GM19239 (cell line): ENCODE results near the gene SEPTIN12.
"Not testable (repeated sequence)": the region's sequence is repeated elsewhere in the genome, so short reads cannot be mapped to it uniquely, and the experiment has no call there.

Source experiments
- DNase-seq: peaks from one replicate; pipeline ENCODE4 v3.0.0; 2011; ENCODE audit warnings: low spot score; ENCODE audit not compliant: insufficient read length
- FAIRE-seq: peaks from 2 replicates; lab custom pipeline; 2011; peaks lifted over from hg19 to GRCh38; lab: Jason Lieb, UNC

Gene SEPTIN12

DNA sequence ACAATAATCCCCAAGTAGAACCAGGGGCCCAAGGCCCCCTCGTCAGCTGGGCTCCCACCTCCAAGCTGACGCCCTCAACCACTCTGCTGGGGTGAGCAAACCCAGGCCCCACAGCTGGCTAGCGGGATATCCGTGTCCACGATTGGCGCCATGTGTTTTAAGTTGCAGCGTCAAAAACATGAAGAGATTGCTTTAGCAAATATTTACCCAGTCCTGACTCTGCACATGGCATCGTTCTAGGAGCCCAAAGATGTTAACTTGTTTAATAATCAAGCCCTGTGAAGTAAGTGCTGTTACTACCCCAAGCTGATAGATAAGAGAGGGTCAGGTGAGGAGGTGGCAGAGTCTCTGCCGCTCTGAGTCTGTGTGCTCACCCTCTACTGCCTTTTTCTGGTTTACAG is 344 bp upstream of the SEPTIN12 start:
- FAIRE-seq (no peak), DNase-seq (no peak)

DNA sequence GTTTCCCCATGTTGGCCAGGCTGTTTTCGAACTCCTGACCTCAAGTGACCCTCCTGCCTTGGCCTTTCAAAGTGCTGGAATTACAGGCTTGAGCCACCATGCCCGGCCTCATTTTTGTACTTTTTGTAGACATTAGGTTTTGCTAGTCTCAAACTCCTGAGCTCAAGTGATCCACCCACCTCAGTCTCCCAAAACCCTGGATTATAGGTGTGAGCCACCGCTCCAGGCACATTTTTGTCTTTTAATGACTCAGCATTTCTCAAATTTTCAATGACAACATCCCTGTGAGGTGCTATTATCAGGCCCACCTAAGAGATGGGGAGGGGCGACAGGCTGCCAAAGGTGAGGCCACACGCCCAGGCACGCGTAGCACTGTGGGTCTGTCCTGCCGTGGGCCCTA is 1.1 kb downstream of the SEPTIN12 start:
- no peak for FAIRE-seq
- no peak for DNase-seq

- FAIRE-seq (no peak), DNase-seq (no peak)
These were observed 2.2 kb downstream of the SEPTIN12 start for GRCh38 chr16:4785758-4786433.

GRCh38 chr16:4784444-4784987 is 3.6 kb downstream of the SEPTIN12 start:
- FAIRE-seq, DNase-seq: not testable (repeated sequence)

DNA sequence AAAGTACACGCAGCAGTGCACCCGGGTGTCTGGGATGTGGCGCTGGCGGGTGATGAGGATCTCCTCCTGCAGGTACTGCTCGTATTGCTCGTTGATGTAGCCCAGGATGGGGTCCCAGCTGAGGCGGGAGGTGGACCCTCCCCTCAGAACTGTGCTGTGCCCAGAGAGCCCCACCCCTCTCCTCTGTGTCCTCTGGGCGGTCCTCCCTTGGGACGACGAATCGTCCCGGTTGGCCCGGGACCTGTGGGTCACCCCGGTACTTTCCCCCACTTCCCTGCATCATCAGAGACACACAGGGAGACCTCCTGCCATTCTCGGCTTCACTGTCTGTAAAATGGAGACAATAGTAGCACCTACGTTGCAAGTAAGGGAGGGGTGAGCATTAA is 4.2 kb downstream of the SEPTIN12 start:
- DNase-seq = no peak
- FAIRE-seq = no peak

DNA sequence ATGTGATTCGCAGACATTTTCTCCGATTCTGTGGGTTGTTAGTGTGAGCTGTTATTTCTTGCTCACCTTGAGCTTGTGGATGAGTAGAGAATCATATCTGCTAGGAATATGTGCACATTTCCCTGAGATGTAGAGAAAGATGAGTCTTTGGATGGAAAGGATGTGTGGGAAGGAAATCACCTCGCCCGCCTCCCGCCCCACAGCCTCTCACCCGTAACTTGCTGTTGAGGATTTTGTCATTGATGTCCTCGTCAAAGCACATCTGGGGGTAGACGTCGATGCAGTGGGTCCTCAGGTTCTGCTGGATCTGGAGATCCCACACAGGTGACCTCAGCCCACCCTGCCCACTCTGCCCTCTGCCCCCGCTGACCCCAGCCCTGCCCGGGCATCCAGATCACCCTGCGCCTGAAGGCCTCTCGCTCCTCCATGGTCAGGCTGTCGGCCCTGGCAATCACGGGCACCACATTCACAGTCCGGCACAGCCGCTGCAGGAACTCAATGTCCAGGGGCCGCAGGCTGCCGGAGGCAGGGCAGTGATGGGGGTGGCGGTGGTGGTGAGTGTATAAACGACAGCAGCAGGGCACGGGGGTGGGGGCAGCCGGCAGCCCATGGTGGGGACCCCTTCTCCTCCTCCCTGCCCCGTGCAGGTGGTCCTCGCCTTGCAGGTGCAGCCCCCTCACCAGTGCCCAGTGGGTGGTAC is 4.7 kb downstream of the SEPTIN12 start:
- FAIRE-seq = no peak
- no peak for DNase-seq

- DNase-seq (no peak), FAIRE-seq (no peak)
These were observed 7.9 kb downstream of the SEPTIN12 start for GRCh38 chr16:4780235-4780634.

DNA sequence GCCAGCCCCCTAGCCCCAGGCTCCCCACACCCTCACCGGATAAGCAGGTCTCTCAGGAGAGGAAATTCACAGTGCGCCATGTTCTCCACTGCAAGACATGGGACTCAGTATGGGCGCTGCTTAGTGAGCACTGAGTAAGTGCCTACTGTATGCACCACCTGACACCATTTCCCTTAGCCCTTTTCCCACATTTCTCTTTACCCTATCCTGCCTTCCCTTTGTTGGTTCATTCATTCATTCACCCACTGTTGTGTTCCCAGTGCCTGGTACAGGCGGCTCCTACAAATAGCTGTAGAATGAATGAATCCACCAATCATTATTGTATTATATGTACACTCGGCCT is 10.1 kb downstream of the SEPTIN12 start:
- no peak for FAIRE-seq
- DNase-seq = no peak

GRCh38 chr16:4777339-4778049 is 10.7 kb downstream of the SEPTIN12 start:
- DNase-seq = no peak
- no peak for FAIRE-seq

DNA sequence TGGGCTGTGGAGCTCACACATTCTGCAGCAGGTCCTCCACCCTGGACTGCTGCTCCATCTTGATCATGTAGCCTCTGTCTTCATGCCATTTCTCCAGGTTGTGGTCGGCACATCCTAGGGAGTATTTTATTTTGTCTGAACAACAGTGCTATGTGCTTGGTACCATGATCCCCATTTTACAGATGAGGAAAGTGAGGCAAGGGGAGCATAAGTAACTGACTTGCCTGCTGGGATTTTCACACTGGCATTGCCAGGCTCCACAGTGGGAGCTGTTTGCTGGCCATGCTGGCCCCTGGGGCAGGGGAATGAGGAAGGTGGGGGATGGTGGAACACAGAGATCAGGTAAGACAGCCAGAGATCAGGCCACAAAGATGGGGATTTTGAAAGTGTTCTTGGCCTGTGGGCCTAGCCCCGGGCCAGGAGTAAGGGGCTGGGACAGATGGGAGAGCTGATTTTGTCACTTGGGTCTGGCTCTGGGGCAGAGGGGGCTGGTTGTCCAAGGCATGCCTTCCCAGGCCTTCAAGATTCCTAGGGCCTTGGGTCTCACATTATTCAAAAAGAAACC is 11.9 kb downstream of the SEPTIN12 start:
- FAIRE-seq = no peak
- no peak for DNase-seq

DNA sequence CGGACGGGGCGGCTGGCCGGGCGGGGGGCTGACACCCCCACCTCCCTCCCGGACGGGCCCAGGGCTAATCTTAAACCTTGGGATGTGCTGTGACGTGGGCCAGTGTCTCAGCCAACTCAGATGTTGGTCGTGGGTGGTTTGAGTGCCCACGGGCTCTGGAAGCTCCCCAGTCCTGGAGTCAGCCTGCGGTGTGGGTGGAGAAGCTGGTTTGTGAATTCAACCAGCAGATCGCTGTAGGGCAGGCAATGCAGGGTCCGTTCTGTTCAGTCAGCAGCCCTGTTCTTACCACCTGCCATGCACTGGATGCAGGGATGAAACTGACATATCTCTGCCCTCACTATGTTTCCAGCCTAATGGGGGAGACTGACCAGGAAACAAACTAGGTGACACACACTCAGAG is 13.1 kb downstream of the SEPTIN12 start:
- DNase-seq = no peak
- FAIRE-seq = no peak

- DNase-seq (no peak), FAIRE-seq (no peak)
These were observed 15.8 kb downstream of the SEPTIN12 start for GRCh38 chr16:4772351-4772750.

GRCh38 chr16:4771646-4772045 is 16.5 kb downstream of the SEPTIN12 start:
- DNase-seq (no peak), FAIRE-seq (no peak)

- FAIRE-seq (no peak), DNase-seq (no peak)
These were observed 18.9 kb downstream of the SEPTIN12 start for GRCh38 chr16:4769306-4769638.

DNA sequence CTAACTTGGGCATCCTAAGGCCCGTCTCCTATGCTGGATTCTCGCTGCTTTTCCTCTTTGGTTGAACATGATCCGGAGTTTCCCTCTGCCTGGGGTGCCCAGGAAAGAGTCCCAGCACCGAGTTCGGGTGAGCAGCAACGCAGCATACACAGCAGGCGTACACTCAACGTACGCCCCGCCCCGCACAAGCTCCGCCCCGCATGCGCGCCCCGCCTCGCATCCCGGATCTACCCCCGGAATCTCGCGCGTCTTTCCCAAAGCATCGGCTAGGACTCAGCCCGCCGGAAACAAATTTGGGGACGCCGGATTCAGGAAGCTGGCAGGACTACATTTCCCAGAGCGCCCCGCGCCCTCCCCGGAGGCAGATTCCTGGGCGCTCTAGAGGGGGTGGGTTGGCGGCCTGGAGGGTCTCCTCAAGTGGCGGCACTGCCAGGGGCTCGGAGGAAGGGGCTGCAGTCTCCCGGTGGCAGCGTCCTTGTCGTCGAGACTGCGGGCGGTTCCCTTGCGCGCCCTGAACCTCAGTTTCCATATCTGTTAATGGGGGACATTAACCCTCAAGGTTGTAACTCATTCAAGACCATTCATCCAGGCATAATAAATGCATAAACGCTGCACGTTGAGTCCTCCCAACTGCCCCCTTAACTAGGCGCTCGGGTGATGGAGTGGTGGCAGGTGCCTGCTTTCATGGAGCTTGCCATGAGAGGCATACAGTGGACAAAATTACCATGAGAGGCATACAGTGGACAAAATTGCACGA is 19.4 kb downstream of the SEPTIN12 start:
- DNase-seq (peak; percentile 86), FAIRE-seq (peak; percentile 91)

DNA sequence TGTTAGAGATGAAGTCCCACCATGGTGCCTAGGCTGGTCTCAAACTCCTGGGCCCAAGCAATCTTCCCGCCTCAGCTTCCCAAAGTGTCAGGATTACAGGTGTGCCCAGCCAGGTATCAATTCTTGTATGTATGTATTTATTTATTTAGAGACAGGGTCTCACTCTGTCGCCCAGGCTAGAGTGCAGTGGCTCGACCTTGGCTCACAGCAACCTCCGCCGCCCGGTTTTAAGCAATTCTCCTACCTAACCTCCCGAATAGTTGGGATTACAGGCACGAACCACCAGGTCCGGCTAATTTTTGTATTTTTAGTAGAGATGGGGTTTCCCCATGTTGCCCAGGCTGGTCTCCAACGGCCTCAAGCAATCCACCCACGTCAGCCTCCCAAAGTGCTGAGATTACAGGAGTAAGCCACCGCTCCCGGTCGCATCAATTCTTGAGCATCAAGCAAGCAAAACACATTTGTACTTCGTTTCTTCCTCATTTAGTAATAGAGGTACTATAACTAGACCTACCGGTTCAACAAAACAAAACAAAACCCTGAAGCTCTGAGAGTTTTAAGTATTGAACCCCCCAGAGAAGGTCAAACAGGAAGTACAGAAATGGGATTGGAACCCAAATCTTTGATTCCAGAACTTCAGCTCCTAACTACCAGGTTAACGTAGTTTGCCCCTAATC is 20.1 kb downstream of the SEPTIN12 start:
- FAIRE-seq (no peak), DNase-seq (no peak)

DNA sequence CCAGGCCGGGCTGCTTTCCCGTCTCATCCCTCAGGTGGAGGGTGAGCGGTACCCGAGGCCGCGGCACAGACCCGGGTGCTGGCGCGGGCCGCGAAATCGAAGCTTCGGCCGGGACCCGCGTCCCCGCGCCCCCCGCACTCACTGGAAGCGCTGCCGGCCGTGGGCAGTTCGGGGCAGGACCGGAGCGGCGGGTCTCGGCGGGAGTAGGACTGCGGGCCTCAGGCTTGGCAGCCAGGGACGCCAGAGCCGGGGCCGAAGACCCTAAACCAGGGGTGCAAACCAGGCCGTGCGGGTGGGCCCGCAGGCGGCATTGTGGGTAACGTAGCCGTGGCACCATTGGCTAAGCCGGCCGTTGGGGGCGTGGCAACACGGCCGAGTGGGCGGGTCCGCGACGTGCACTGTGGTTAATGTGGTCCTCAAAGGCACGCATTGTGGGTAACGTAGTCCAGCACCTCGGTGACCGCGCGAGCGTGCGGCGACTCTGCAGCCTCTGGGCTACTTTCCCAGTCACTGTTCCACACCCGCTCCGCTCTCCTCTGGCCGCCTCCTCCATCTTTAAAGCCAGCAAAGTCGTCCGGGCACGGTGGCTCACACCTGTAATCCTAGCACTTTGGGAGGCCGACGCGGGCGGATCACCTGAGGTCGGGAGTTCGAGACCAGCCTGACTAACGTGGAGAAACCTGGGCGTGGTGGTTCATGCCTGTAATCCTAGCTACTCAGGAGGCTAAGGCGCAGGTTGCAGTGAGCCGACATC is 21.1 kb downstream of the SEPTIN12 start, which contains the start of gene ZNF500:
Gene ZNF500 (minus strand): TSS at position 288 of the 754 bp plus-strand sequence. CDS start 1,184 bp downstream, outside the sequence.
- FAIRE-seq = peak; percentile 96

DNA sequence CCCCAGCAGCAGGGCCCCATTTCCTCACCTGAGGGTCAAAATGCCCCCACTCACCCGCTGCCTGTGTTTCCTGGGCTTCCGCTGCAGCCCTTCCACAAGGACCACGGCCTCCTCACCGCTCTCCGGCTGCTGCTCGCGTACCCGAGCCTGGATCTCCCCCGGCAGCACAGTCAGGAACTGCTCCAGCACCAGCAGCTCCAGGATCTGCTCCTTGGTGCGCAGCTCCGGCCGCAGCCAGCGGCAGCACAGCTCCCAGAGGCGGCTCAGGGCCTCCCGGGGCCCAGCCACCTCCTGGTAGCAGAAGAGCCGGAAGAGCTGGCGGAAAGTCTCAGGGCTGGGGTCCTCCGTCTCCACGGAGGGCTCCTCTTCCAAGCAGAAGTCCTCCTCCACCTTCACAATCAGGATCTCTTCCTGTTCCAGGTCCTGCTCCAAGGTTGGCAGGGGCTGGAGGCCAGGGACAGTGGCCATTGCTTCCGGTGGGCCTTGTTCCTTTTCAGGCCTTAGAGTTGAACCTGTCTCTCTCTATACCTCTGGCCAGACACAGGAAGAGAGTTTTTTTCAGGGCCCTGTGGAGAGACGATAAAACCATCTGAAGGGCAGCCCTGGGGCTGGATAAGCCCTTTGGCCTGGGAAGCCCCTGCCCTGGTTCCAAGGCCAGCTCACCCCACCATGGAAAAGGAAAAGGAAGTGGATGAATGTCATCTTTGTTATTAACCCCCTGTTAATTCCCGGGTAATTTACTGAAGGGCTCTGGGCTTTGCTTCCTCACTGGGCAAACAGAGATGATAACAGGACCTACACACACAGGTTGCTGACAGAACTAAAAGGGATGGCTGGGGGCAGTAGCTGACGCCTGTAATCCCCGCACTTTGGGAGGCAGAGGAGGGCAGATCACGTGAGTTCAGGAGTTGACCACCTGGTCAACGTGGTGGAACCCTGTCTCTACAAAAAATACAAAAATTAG is 22.4 kb downstream of the SEPTIN12 start:
- DNase-seq (no peak), FAIRE-seq (no peak)

More for the DNA sequence above, 21.1 kb downstream of the SEPTIN12 start, which contains the start of gene ZNF500:
- DNase-seq = peak; percentile 93
